Stimulated activated CD8-positive, alpha-beta memory T cell treated with anti-CD3 and anti-CD28 coated beads, Interleukin-4, amount 100 ng/mL, for 48 hours (primary cell): Measurements from ENCODE around the gene DNAH6.

Experiments used
- DNase-seq: peaks from one replicate; pipeline ENCODE4 v3.0.0-alpha.2; 2020

The DNAH6 gene

DNA sequence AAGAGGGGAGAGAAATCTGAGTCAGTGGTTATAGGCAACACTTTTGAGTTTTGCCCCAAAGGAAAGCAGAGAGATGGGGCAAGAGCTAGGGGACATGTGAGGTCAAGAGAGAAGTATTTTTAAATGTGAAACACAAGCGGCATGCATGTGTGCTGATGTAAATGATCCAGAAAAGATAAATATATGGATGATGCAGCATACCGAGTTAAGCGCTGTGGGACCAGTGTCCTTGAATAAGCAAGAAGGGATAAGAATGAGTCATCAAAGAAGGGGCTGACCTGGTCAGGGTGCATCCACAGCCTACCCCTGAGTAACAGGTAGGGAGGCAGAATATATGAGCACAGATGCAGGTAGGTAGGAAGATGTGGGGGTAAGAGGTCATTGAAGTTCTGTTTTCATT is 183.7 kb downstream of the DNAH6 start:
- no peak for DNase-seq

- no peak for DNase-seq
Measured at GRCh38 chr2:84701880-84702279, 185.6 kb downstream of the DNAH6 start.

DNA sequence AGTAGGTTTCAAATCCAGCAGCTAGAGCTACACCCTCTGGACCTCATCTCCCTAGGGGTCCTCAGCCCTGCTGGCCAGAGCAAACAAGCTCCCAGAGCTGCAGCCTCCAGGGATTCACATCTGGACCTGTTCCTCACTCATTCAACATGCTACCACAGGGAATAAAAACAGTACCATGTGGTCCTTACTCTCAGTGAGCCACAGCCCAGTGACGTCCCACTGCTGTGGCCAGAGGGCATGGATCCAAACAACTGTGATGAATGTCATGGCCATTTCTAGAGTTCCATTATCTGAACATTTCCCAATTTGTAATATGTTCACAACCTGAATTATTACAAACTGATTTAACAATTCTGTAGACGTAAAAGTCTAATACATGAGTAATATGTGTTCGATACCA is 186.6 kb downstream of the DNAH6 start:
- DNase-seq, result no peak

GRCh38 chr2:84703831-84704230 is 187.5 kb downstream of the DNAH6 start:
- DNase-seq, result no peak

DNA sequence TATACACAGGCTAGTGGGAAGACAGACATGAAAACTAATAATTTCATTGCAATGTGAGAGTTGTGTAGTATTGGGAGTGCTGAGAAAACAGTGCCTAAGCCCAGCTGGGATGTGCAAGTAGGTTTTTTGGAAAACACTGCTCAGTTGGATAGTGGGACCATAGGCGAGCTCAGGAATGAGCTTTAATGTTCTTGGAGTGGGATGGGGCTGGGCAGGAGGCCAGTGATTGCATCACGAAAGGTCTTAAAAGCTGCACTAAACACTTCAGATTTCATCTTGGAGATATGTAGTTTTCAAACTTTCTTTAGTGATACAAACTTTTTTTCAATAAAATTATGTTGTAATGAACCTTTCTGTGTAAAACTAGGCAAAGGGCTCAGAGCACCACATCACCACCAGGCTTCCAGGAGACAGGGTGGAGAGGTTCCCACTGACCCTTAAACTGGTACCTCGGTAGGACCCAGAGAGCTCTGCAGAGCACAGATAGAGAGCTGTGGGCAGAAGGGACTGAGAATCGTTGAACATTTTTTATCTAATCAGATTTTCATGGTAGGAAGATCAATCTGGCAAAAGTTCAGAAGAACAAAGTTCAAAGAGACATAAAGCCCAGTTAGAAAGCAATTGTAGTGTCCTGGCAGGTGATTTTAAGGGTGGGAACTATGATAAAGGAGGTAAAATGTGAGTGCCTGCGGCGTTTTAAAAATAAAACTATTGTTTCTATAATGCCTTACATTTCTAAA is 188.4 kb downstream of the DNAH6 start:
- no peak for DNase-seq

- DNase-seq, result no peak
Measured at GRCh38 chr2:84705858-84706257, 189.6 kb downstream of the DNAH6 start.

- DNase-seq, result no peak
Measured at GRCh38 chr2:84708442-84708841, 192.1 kb downstream of the DNAH6 start.

- no peak for DNase-seq
Measured at GRCh38 chr2:84711651-84712050, 195.4 kb downstream of the DNAH6 start.

DNA sequence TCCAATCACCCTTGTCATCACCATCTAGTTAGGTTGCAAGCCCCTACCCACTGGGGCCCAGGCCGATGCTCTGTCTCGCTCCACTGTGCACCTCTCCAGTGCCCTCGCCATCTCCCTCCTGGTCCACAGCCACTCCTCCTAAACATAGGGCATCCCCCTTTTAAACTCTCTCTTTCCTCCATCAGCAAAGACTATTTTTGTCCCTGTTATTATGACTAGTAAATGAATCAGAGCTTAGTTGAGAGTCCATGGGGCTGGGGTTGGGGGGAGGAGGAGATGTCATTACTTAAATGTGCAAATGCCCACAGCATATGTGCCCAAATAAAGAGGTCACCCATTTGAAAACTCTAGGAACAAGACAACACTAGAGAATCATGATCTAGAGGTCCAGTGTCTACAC is 197.1 kb downstream of the DNAH6 start:
- DNase-seq, result no peak

GRCh38 chr2:84716564-84716963 is 200.3 kb downstream of the DNAH6 start:
- no peak for DNase-seq

GRCh38 chr2:84717302-84717701 is 201.0 kb downstream of the DNAH6 start:
- no peak for DNase-seq

DNA sequence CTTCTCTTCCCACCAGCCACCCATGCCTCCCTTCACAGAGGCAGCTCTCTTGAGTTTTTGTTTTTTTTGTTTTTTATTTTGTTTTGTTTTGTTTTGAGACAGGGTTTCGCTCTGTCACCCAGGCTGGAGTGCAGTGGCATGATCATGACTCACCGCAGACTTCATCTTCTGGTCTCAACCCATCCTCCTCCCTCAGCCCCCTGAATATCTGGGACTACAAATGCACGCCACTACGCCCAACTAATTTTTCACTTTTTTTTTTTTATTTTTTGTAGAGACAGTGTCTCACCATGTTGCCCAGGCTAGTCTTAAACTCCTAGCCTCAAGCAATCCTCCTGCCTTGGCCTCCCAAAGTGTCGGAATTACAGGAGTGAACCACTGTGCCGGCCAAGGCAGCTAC is 203.1 kb downstream of the DNAH6 start:
- no peak for DNase-seq

- DNase-seq, result no peak
Measured at GRCh38 chr2:84723831-84724230, 207.5 kb downstream of the DNAH6 start.

- DNase-seq, result no peak
Measured at GRCh38 chr2:84725717-84726116, 209.4 kb downstream of the DNAH6 start.

GRCh38 chr2:84727315-84727714 is 211.0 kb downstream of the DNAH6 start:
- no peak for DNase-seq

GRCh38 chr2:84729224-84729623 is 212.9 kb downstream of the DNAH6 start:
- no peak for DNase-seq

DNA sequence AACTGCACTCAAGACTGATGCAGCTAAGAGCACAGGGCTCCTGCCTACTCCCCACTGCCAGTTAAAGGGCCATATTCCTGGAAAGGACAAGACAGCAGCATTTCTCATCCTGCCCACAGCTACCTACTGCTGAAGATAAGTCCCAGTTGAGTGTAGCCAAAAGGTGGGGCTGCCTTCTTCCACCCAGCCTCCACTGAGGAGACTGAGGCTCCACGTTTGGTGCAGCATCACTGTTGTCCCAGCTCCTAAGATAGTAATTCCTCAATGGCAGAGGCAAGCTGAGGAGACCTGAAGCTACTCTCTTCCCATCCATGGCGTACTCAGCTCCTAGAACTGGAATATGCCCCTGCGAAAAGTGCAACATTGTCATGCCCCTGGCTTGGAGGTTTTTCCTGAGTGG is 214.9 kb downstream of the DNAH6 start:
- no peak for DNase-seq

GRCh38 chr2:84732897-84733778 is 216.8 kb downstream of the DNAH6 start:
- DNase-seq, result no peak

DNA sequence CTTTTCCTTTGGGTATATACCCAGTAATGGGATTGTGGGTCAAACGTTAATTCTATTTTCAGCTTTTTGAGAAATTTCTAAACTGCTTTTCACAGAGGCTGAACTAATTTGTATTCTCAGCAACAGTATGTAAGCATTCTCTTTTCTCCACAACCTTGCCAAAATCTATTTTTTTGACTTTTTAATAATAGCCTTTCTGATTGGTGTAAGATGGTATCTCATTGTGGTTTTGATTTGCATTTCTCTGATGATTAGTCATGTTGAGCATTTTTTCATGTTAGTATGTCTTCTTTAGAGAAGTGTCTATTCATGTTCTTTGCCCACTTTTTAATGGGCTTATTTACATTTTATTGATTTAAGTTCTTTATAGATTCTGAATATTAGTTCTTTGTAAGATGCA is 219.1 kb downstream of the DNAH6 start:
- no peak for DNase-seq

DNA sequence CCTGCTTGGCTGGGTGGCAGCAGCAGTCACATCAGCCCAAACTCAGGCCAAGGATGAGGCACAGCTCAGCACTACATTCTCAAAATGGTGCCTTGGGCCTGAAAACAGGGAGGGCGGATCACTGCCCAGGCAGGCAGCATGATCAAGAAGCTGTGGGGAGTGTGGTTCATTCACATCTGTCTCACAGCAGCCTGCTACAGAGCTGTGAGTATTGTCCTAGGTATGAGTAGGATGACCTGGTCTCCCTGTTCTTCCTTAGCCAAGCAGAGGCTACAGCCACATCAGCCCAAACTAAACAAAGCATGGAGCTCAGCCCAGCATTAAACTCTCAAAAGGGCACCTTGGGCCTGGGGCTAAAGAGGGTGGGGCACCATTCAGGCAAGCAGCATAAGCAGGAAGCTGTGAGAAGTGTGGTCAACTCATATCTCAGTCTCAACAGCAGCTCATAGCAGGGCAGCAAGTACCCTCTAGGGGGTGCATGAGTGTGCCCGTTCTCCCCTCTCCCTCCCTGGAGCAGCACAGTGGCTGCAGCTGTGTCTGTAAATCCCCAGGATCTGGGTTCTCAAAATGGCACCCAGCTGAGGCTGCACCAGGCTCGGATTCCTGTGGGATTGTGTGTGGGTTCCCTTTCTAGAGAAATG is 225.0 kb downstream of the DNAH6 start:
- peak; percentile 55 for DNase-seq

DNA sequence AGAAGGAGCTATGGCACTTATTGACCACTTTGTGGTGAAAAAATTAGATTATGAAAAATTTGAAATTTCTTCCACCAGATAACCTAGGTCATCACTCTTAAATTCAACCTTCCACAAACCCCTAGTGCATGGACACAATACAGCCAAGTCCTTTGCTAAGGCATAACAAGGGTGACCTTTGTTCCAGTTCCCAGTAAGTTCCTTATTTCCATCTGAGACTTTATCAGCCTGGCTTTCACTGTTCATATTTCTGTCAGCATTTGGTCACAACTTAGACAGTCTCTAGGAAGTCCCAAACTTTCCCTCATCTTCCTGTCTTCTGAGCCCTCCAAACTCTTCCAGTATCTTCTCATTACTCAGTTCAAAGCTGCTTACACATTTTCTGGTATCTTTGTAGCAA is 232.0 kb downstream of the DNAH6 start:
- DNase-seq, result no peak

DNA sequence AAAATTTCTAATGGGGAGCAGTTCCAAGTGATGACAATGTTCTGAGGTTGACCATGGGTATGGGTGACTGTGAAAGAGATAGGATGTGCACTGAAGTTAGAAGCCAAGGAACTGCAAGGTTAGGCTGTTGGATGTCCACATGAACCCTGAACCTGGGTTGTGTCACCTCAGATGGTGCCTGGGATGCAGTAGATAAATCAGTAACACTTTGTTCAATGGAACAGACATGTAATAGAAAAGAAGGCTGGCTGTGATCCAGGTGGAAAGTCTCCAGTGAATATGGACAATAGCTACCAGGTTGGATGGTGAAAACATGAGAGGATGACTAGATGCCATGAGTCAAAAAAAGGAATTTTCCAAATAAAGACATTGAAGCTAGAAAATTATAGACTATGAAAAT is 233.1 kb downstream of the DNAH6 start:
- no peak for DNase-seq

- no peak for DNase-seq
Measured at GRCh38 chr2:84755096-84755495, 238.8 kb downstream of the DNAH6 start.

DNA sequence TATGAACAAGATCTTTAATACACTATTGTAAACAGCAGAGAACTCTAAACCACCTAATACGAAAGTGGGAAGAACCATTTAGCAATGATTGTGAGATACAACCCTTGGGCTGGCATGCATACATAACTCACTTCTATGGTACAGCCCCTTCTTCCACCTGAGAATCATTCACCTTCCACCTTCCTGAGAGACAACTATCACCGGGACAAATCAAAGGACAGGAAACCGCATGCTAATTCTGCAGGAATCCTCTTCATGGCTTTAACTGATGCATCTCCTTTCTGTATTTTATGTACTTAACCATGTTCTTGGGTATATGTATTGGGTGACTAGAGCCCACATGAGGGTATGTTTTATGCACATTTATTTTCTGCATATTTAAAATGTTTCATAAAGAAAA is 241.3 kb downstream of the DNAH6 start:
- DNase-seq, result no peak
